Endothelial cell of umbilical vein (primary cell): ENCODE results near the gene CRYGN. TPM values are rescaled to one million over a fixed set of nuclear protein-coding genes. Genes with fewer than 3 reads are reported as not detected.

ENCODE experiments used
- BruUV-seq: library from RNA; stranded (reverse); fragments of 400-500 nt; replicated peaks from 2 replicates; lab custom pipeline; 2021; lab: Mats Ljungman, UMichigan
- CTCF ChIA-PET: fragments of 300-600, 350-600 bp; sonication (Branson Sonifier 250); formaldehyde crosslinking; loops from one replicate; lab custom pipeline; 2021; ENCODE audit warnings: antibody characterized with exemption, inconsistent platforms; lab: Charles Lee
- POLR2A ChIA-PET: fragments of 300-600, 350-600 bp; sonication (Branson Sonifier 250); formaldehyde crosslinking; loops from one replicate; lab custom pipeline; 2021; ENCODE audit warnings: antibody characterized with exemption, inconsistent platforms; lab: Charles Lee
- DNase-seq: peaks from one replicate; pipeline ENCODE4 v3.0.0-alpha.2; 2011; ENCODE audit warnings: low read depth, low spot score
- FAIRE-seq: peaks from 2 replicates; lab custom pipeline; 2011; peaks lifted over from hg19 to GRCh38; lab: Jason Lieb, UNC
- H2AFZ ChIP-seq: 2 replicates; pipeline ENCODE4 v1.6.0; 2012; ENCODE audit warnings: low read depth, low read length, control low read depth, inconsistent platforms
- H3K27ac ChIP-seq: 2 replicates; pipeline ENCODE4 v1.5.1; 2011; ENCODE audit warnings: low read depth, mild to moderate bottlenecking, control low read depth, low read length, moderate library complexity; ENCODE audit not compliant: insufficient read depth
- H3K27me3 ChIP-seq, 2 experiments: 2 replicates each; pipeline versions ENCODE4 v1.6.0 to v1.6.1; 2011; ENCODE audit warnings: low read length in 2 of 2, mixed read lengths in 1 of 2; ENCODE audit not compliant: control insufficient read depth in 2 of 2, insufficient read depth in 2 of 2
- H3K36me3 ChIP-seq, 2 experiments: 2 replicates in 1 of 2; 3 replicates in 1 of 2; pipeline ENCODE4 v1.5.1; 2011; ENCODE audit warnings: low read length in 2 of 2, mild to moderate bottlenecking in 1 of 2, moderate library complexity in 1 of 2; ENCODE audit not compliant: control insufficient read depth in 2 of 2, insufficient read depth in 2 of 2; ENCODE audit errors: extremely low read depth in 1 of 2
- H3K4me1 ChIP-seq: 3 replicates; pipeline ENCODE4 v1.5.1; 2011; ENCODE audit warnings: mild to moderate bottlenecking, low read length; ENCODE audit not compliant: control insufficient read depth, insufficient read depth; ENCODE audit errors: extremely low read depth
- H3K4me2 ChIP-seq: 2 replicates; pipeline ENCODE4 v1.6.1; 2011; ENCODE audit warnings: low read length, control low read depth, mixed read lengths; ENCODE audit not compliant: insufficient read depth
- H3K4me3 ChIP-seq, 3 experiments: fragments of 200-600 bp in 1 of 3; sonication (generic), shearing (Covaris generic) in 1 of 3; replicated peaks in 1 of 3; 2 replicates each; pipeline ENCODE4 v1.5.1; 2011 to 2016; ENCODE audit warnings: control low read depth in 3 of 3, low read length in 3 of 3, mild to moderate bottlenecking in 2 of 3, inconsistent platforms in 1 of 3, low read depth in 1 of 3, moderate library complexity in 1 of 3; ENCODE audit not compliant: insufficient read depth in 1 of 3
- H3K79me2 ChIP-seq: 2 replicates; pipeline ENCODE4 v1.6.0; 2012; ENCODE audit warnings: low read length, inconsistent platforms; ENCODE audit not compliant: control insufficient read depth, insufficient read depth
- H3K9ac ChIP-seq: replicated peaks from 2 replicates; pipeline ENCODE3; 2011; ENCODE audit warnings: low read length, control low read depth; ENCODE audit not compliant: insufficient read depth; ENCODE audit errors: extremely low read depth
- H3K9me1 ChIP-seq: replicated peaks from 3 replicates; pipeline ENCODE4 v1.6.0; 2011; ENCODE audit warnings: mild to moderate bottlenecking, low read length; ENCODE audit not compliant: control insufficient read depth, insufficient read depth; ENCODE audit errors: extremely low read depth
- H3K9me3 ChIP-seq: replicated peaks from 2 replicates; pipeline ENCODE4 v1.5.1; 2012; ENCODE audit warnings: low read length, inconsistent platforms; ENCODE audit not compliant: control insufficient read depth, insufficient read depth
- H4K20me1 ChIP-seq: replicated peaks from 2 replicates; pipeline ENCODE3; 2011; ENCODE audit warnings: mild to moderate bottlenecking, low read length; ENCODE audit not compliant: control insufficient read depth, insufficient read depth; ENCODE audit errors: extremely low read depth
- EZH2 ChIP-seq: IDR thresholded peaks from 2 replicates; pipeline ENCODE4 v1.6.1; 2012; ENCODE audit warnings: borderline replicate concordance, low read depth, mild to moderate bottlenecking, moderate library complexity, low read length, inconsistent platforms; ENCODE audit not compliant: severe bottlenecking
- FOS ChIP-seq: IDR thresholded peaks from 2 replicates; pipeline ENCODE4 v1.6.1; 2011; ENCODE audit warnings: mild to moderate bottlenecking, low read length, moderate library complexity, borderline replicate concordance; ENCODE audit not compliant: insufficient read depth
- GATA2 ChIP-seq: IDR thresholded peaks from 2 replicates; pipeline ENCODE4 v1.7.0; 2011; ENCODE audit warnings: low read depth, mild to moderate bottlenecking, moderate library complexity, mixed read lengths, low read length; ENCODE audit not compliant: insufficient read length, insufficient read depth
- JUN ChIP-seq: IDR thresholded peaks from 2 replicates; pipeline ENCODE4 v1.6.1; 2011; ENCODE audit warnings: borderline replicate concordance, low read depth; ENCODE audit not compliant: insufficient read length, insufficient read depth
- MYC ChIP-seq: IDR thresholded peaks from one replicate; pipeline ENCODE4 v1.6.1; 2011; ENCODE audit warnings: mild to moderate bottlenecking, low read depth, low read length
- POLR2A ChIP-seq: IDR thresholded peaks from 2 replicates; pipeline ENCODE4 v1.6.1; 2012; ENCODE audit warnings: low read depth, mild to moderate bottlenecking, control low read depth, low read length
- POLR2AphosphoS5 ChIP-seq: IDR thresholded peaks from 2 replicates; pipeline ENCODE4 v1.6.1; 2012; ENCODE audit warnings: low read depth, mild to moderate bottlenecking, control low read depth, low read length, moderate library complexity; ENCODE audit not compliant: insufficient read depth
- dilution Hi-C: fragments of 300-500 bp; cut with MboI; formaldehyde crosslinking; loops from one replicate; pipeline ENCODE4 v1.15.0; 2019; ENCODE audit warnings: low sequenced_read_pairs; ENCODE audit not compliant: extremely low pct_ligation_motif_present
- intact Hi-C: fragments of 100-400 bp; cut with micrococcal nuclease; formaldehyde crosslinking; loops from one replicate; pipeline ENCODE4 v1.10.0; 2022
- polyA plus RNA-seq, 4 experiments: library from polyadenylated mRNA; depleted of rRNA in 3 of 4; stranded (reverse) in 3 of 4; unstranded in 1 of 4; fragments of >200 nt; gene quantifications; 2 replicates each; pipeline versions ENCODE4 v1.2.1 to v1.2.3, GENCODE V29; 2011 to 2012; ENCODE audit warnings: missing spikeins in 1 of 4
- total RNA-seq: library from RNA; stranded (reverse); gene quantifications from 2 replicates; pipeline ENCODE4 v1.2.3, GENCODE V29; 2021
- TF ChIP-seq, protein P1 (sequence below): IDR thresholded peaks from 2 replicates; pipeline ENCODE4 v1.6.1; 2011; ENCODE audit not compliant: insufficient read depth, insufficient read length
- TF ChIP-seq, protein P2 (sequence below), 2 donors: IDR thresholded peaks; 1 replicate in 1 of 2; 2 replicates in 1 of 2; pipeline ENCODE4 v1.5.1; 2011; ENCODE audit warnings: low read length in 2 of 2, mild to moderate bottlenecking in 2 of 2, moderate library complexity in 2 of 2, control low read depth in 1 of 2, inconsistent platforms in 1 of 2, low read depth in 1 of 2; ENCODE audit not compliant: insufficient read depth in 1 of 2; ENCODE audit errors: extremely low read depth in 1 of 2

Gene CRYGN
- total and polyA plus RNA-seq, 2 donors (not counting 3 experiments of a cell fraction or from before 2014, with no cell fraction given), result not detected

DNA sequence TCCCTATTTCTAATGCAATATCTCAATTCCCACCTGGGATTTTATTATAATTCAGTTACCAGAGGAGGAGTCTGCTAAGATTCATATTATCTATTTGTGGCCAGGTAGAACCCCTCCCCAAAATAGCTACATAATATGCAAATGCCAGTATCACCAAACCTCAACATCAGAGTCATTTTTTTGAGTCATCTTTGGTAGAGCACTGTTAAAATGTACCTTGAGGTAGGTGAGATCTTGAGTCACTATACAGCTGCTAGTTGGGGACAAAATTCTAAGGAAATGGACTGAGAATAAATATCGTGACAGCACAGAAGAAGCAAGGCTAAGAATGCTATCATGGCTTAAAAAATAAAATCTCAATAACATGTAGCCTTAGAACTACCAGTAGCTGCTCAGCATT lies 4.7 kb upstream of the CRYGN start:
- dilution Hi-C loops, result no loop called here
- intact Hi-C loops, result no loop called here
- FAIRE-seq (no peak), DNase-seq (no peak)
- H3K27ac ChIP-seq, result no peak overlapping the region
- no peaks in the 10 kb centered on the region for H3K4me1 ChIP-seq
- no peak overlapping the region for H3K4me2 ChIP-seq
- no peaks in the 10 kb centered on the region for H3K9me3 ChIP-seq
- H2AFZ ChIP-seq, result no peak overlapping the region
- POLR2A ChIA-PET, result no interaction called here
- H3K4me3 ChIP-seq, result no peak overlapping the region
- H3K36me3 ChIP-seq, result no peaks in the 10 kb centered on the region
- no peaks in the 10 kb centered on the region for H3K79me2 ChIP-seq
- peaks cover 17 to 23% of the 10 kb centered on the region in 2 experiments for H3K27me3 ChIP-seq
- CTCF ChIA-PET, result interaction anchor here (0.8 to 2.1 kb wide), 2 partner anchors 15 to 78 kb away, joined by 3 to 7 read pairs; no protein-coding TSS in a partner anchor
- TF ChIP-seq EZH2 (no peak), GATA2 (no peak), JUN (no peak), MYC (no peak), POLR2A (no peak), FOS (no peak), POLR2AphosphoS5 (no peak)
- TF ChIP-seq, protein P1, sequence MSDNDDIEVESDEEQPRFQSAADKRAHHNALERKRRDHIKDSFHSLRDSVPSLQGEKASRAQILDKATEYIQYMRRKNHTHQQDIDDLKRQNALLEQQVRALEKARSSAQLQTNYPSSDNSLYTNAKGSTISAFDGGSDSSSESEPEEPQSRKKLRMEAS, result no peak
- TF ChIP-seq, protein P2, sequence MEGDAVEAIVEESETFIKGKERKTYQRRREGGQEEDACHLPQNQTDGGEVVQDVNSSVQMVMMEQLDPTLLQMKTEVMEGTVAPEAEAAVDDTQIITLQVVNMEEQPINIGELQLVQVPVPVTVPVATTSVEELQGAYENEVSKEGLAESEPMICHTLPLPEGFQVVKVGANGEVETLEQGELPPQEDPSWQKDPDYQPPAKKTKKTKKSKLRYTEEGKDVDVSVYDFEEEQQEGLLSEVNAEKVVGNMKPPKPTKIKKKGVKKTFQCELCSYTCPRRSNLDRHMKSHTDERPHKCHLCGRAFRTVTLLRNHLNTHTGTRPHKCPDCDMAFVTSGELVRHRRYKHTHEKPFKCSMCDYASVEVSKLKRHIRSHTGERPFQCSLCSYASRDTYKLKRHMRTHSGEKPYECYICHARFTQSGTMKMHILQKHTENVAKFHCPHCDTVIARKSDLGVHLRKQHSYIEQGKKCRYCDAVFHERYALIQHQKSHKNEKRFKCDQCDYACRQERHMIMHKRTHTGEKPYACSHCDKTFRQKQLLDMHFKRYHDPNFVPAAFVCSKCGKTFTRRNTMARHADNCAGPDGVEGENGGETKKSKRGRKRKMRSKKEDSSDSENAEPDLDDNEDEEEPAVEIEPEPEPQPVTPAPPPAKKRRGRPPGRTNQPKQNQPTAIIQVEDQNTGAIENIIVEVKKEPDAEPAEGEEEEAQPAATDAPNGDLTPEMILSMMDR (IDR thresholded peaks at IDR 0.05; ENCODE audit: extremely low read depth in 1 of 2, insufficient read depth in 1 of 2, low read depth in 1 of 2, low read length in 2 of 2), result no peak
- BruUV-seq, result no TSS peak
- no peaks in the 10 kb centered on the region for H3K9me1 ChIP-seq
- no peaks in the 10 kb centered on the region for H4K20me1 ChIP-seq
- H3K9ac ChIP-seq, result no peak overlapping the region
